ENCODE data around the gene KLHL22.
"Not testable (repeated sequence)": the region's sequence is repeated elsewhere in the genome, so short reads cannot be mapped to it uniquely, and the experiment has no call there.

Gene KLHL22, protein sequence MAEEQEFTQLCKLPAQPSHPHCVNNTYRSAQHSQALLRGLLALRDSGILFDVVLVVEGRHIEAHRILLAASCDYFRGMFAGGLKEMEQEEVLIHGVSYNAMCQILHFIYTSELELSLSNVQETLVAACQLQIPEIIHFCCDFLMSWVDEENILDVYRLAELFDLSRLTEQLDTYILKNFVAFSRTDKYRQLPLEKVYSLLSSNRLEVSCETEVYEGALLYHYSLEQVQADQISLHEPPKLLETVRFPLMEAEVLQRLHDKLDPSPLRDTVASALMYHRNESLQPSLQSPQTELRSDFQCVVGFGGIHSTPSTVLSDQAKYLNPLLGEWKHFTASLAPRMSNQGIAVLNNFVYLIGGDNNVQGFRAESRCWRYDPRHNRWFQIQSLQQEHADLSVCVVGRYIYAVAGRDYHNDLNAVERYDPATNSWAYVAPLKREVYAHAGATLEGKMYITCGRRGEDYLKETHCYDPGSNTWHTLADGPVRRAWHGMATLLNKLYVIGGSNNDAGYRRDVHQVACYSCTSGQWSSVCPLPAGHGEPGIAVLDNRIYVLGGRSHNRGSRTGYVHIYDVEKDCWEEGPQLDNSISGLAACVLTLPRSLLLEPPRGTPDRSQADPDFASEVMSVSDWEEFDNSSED

DNA sequence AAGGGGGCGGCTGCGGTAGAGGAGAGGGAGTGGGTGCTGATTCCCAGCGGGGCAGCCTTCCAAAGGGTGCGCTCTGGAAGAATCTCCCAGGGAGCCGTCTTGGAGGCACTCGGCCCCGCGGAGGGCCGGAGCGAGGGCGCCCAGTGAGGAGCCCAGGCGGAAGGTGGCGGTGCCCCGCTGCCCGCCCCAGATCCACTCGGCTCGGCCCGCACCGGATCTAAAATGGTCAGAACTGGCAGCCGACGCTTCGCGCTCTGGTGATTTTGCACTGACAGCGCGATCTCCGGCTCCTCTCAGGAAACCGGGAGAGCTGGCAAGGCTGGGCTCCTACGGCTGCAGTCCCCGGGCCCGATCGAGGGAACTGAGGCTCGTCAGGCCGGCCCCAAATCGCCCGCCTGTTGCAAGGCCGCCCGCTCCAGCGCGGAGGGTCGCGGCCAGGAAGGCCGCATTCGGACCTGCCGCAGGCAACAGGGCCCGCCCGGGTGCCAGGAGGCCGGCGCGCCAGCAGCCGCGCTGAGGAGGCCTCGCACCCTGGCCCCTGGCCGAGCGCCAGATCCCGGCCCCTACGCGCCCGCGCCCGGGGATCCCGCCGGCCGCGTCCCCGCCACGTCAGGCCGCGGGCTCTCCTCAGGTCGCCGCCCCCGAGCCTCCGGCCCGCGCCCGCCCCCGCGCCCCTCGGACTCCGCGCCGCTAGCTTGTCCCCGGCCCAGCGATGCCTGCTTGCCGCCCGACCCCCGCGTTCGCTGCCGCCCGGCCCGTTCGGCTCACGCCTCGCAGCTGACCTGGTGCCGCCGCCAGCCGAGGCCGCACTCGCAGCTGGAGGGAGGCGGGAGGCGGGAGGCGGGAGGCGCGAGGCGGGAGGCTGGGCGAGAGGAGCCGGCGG lies at the start of gene KLHL22:
TSS of gene KLHL22 (minus strand) at position 818 of the 883 bp plus-strand sequence. CDS start 6,584 bp downstream, outside the sequence.
- intact Hi-C loops (cut with micrococcal nuclease) = loop anchor here (2.0 kb wide), 1 partner anchor 38 kb away; no protein-coding TSS in a partner anchor
- Mint-ChIP-seq H3K4me3 (peak within 1 kb of the TSS; percentile 88), H3K4me1 (ENCODE audit: low read depth) (peaks cover 46% of the 10 kb centered on the region), H3K36me3 (ENCODE audit: low read depth) (peaks cover 2% of the 10 kb centered on the region), H3K27ac (peak within 1 kb of the TSS; percentile 94), H3K9me3 (no peaks in the 10 kb centered on the region), H3K27me3 (no peaks in the 10 kb centered on the region)

DNA sequence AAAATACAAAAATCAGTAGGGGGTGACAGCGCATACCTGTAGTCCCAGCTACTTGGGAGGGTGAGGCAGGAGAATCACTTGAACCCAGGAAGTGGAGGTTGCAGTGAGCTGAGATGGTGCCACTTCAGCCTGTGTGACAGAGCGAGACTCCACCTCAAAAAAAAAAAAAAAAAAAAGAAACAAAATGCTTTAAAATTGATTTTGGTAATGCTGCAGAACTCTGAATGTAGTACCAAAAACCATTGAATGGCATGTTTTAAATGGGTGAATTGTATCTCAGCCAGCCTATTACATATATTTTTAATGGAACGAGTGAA lies 49.7 kb upstream of the KLHL22 start:
- peaks cover 28% of the 10 kb centered on the region for H3K4me1 Mint-ChIP-seq (ENCODE audit: low read depth)
- H3K9me3 Mint-ChIP-seq; H3K27me3 Mint-ChIP-seq; H3K27ac Mint-ChIP-seq; intact Hi-C loops (cut with micrococcal nuclease); H3K4me3 Mint-ChIP-seq: not testable (repeated sequence)
- H3K36me3 Mint-ChIP-seq (ENCODE audit: low read depth) = peaks cover 69% of the 10 kb centered on the region

DNA sequence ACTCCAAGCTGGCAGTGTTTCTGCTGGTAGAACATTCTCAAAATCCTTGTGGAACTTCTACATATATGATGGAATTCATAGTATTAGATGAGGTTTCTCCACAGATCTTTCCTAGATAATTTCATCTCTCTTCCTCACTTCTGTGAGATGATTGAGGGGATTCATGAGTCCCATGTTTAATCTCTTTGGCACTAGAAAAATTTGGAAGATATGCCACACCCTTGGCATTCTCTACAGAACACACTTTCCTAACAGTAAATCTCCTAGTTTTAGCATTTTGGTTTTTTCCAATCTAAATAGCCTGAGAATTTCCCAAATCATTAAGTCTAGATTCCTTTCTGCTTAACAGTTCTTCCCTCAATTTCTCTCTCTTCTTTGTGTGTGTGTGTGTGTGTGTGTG lies 47.1 kb upstream of the KLHL22 start:
- H3K4me3 Mint-ChIP-seq = no peak overlapping the region

DNA sequence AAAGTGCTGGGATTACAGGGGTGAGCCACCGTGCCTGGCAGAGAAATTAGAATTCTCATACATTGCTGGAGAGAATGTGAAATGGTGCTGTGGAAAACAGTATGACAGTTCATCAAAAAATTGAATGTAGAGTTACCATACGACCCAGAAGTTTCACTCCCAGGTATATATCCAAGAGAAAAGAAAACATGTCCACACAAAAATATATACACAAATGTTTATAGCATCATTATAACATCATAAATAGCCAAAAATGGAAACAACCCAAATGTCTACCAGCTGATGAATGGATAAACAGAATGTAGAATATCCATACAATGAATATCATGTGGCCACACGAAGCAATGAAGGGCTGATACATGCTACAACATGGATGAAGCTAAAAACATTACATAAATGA lies 46.5 kb upstream of the KLHL22 start:
- Mint-ChIP-seq H3K4me3 (no peak overlapping the region), H3K36me3 (ENCODE audit: low read depth) (peaks cover 96% of the 10 kb centered on the region), H3K27ac (no peak overlapping the region), H3K9me3 (no peaks in the 10 kb centered on the region), H3K4me1 (ENCODE audit: low read depth) (peaks cover 4% of the 10 kb centered on the region), H3K27me3 (no peaks in the 10 kb centered on the region)
- intact Hi-C loops (cut with micrococcal nuclease) = no loop called here

More for the DNA sequence above, 47.1 kb upstream of the KLHL22 start:
- H3K4me1 Mint-ChIP-seq (ENCODE audit: low read depth) = peaks cover 4% of the 10 kb centered on the region
- H3K27me3 Mint-ChIP-seq = no peaks in the 10 kb centered on the region
- no peaks in the 10 kb centered on the region for H3K9me3 Mint-ChIP-seq
- H3K36me3 Mint-ChIP-seq (ENCODE audit: low read depth) = peaks cover 89% of the 10 kb centered on the region
- no peak overlapping the region for H3K27ac Mint-ChIP-seq
- intact Hi-C loops (cut with micrococcal nuclease) = no loop called here

DNA sequence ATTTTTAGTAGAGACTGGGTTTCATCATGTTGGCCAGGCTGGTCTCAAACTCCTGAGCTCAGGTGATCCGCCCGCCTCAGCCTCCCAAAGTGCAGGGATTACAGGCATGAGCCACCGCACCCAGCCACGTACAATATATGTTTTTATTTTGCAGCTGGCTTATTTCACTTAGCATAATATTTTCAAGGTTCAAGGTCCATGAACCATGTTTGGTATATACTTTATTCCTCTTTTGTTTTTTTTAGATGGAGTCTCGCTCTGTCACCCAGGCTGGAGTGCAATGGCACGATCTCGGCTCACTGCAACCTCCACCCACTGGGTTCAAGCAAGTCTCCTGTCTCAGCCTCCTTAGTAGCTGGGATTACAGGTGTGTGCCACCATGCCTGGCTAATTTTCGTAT lies 43.3 kb upstream of the KLHL22 start:
- Mint-ChIP-seq H3K36me3 (ENCODE audit: low read depth) (peaks cover 86% of the 10 kb centered on the region), H3K4me1 (ENCODE audit: low read depth) (peaks cover 16% of the 10 kb centered on the region)
- intact Hi-C loops (cut with micrococcal nuclease); H3K4me3 Mint-ChIP-seq; H3K9me3 Mint-ChIP-seq; H3K27me3 Mint-ChIP-seq; H3K27ac Mint-ChIP-seq: not testable (repeated sequence)

DNA sequence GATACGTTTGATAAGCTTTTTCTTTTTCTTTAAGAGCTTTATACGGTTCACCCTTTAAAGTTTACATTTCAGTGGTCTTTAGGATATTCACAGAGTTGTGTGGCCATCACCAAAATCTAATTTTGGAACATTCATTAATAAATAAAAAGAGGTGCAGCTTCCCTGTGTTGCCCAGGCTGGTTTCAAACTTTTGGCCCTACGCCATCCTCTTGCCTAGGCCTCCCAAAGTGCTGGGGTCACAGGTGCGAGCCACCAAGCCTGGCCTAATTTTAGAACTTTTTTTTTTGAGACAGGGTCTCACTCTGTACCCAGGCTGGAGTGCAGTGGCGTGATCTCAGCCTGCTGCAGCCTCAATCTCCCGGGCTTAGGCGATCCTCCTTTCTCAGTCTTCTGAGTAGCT lies 42.4 kb upstream of the KLHL22 start:
- intact Hi-C loops (cut with micrococcal nuclease) = no loop called here
- H3K27me3 Mint-ChIP-seq = no peaks in the 10 kb centered on the region
- no peak overlapping the region for H3K4me3 Mint-ChIP-seq
- H3K27ac Mint-ChIP-seq = no peak overlapping the region
- no peaks in the 10 kb centered on the region for H3K9me3 Mint-ChIP-seq
- H3K4me1 Mint-ChIP-seq (ENCODE audit: low read depth) = peaks cover 25% of the 10 kb centered on the region
- peaks cover 82% of the 10 kb centered on the region for H3K36me3 Mint-ChIP-seq (ENCODE audit: low read depth)

DNA sequence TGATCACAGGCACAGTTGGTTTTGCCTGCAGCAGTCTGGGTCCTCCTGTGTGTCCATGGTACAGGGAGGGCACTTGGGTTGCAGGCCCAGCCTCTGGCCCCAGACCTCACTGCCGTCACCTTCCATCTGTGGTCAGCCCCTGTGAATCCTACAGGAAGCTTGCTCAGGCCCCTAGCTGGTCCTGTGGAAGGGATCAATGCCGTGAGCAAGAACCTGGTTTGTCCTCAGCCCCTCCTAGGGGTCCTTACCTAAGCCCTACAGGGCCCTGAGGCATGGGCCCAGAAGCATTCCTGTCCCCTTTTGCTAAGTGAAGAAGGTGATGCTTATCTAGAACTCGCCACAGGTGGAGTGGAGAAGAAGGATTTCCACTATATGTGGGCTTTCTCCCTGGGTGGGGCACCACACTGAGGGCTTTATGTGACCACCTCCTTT lies 41.7 kb upstream of the KLHL22 start:
- no peaks in the 10 kb centered on the region for H3K27me3 Mint-ChIP-seq
- peaks cover 31% of the 10 kb centered on the region for H3K4me1 Mint-ChIP-seq (ENCODE audit: low read depth)
- H3K4me3 Mint-ChIP-seq = no peak overlapping the region
- no peak overlapping the region for H3K27ac Mint-ChIP-seq
- intact Hi-C loops (cut with micrococcal nuclease) = no loop called here
- no peaks in the 10 kb centered on the region for H3K9me3 Mint-ChIP-seq
- H3K36me3 Mint-ChIP-seq (ENCODE audit: low read depth) = peaks cover 79% of the 10 kb centered on the region

DNA sequence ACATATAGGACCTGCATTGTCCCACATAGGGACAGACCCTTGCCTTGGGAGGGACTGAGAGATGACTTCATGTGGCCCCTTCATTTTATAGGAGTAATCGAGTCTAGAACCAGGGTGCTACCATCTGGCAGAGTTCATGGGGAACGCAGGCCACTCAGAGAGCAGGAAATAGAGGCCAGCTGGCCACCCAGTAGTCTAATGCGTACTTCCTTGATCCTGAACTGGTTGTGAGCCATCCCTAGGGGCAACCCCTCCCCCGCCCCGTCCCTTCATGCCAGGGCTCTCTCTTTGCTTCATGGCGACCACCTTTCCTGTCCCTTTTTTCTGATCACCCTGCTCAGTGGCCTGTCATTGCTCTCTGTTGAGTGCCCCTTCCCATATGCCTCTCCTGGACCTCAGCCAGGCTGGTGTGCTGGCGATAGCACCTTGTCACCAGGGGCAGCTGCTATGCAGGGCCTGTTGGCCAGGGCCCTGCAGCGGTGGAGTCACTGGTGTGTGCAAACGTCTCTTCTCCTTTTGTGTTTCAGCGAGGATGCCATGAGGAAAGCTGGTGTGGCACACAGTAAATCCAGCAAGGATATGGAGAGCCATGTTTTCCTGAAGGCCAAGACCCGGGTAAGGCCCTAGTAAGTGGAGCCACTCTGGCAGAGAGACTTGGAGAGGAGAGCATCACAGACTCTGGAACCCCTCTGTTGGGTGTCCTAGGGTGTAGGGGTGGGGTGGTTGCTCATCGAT lies 41.2 kb upstream of the KLHL22 start:
- Mint-ChIP-seq H3K27ac (no peak overlapping the region), H3K36me3 (ENCODE audit: low read depth) (peaks cover 79% of the 10 kb centered on the region), H3K4me3 (no peak overlapping the region), H3K4me1 (ENCODE audit: low read depth) (peaks cover 37% of the 10 kb centered on the region), H3K27me3 (no peaks in the 10 kb centered on the region), H3K9me3 (no peaks in the 10 kb centered on the region)
- intact Hi-C loops (cut with micrococcal nuclease) = no loop called here

DNA sequence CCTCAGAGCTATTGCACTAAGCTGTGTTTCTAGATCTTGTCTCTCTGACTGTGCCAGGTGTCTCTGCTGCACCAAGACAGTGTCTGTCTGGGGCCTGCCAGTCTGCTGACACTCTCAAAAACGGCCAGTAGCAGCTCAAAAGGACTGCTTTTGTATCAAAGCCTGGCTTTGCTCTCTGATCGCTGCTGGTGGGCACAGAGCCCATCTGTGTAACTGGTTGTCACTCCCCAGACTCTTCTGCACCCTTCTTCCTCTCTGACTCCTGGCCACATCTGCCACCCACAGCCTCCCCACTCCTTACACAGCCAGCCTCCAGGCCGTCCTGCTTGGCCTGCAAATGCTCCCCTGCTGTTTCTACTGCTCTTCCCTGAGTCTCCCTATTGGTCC lies 38.3 kb upstream of the KLHL22 start:
- H3K4me3 Mint-ChIP-seq = no peak overlapping the region
- H3K4me1 Mint-ChIP-seq (ENCODE audit: low read depth) = peaks cover 57% of the 10 kb centered on the region
- peak overlapping the region; percentile 46 for H3K27ac Mint-ChIP-seq
- no peaks in the 10 kb centered on the region for H3K27me3 Mint-ChIP-seq
- intact Hi-C loops (cut with micrococcal nuclease) = no loop called here
- peaks cover 70% of the 10 kb centered on the region for H3K36me3 Mint-ChIP-seq (ENCODE audit: low read depth)
- H3K9me3 Mint-ChIP-seq = no peaks in the 10 kb centered on the region

DNA sequence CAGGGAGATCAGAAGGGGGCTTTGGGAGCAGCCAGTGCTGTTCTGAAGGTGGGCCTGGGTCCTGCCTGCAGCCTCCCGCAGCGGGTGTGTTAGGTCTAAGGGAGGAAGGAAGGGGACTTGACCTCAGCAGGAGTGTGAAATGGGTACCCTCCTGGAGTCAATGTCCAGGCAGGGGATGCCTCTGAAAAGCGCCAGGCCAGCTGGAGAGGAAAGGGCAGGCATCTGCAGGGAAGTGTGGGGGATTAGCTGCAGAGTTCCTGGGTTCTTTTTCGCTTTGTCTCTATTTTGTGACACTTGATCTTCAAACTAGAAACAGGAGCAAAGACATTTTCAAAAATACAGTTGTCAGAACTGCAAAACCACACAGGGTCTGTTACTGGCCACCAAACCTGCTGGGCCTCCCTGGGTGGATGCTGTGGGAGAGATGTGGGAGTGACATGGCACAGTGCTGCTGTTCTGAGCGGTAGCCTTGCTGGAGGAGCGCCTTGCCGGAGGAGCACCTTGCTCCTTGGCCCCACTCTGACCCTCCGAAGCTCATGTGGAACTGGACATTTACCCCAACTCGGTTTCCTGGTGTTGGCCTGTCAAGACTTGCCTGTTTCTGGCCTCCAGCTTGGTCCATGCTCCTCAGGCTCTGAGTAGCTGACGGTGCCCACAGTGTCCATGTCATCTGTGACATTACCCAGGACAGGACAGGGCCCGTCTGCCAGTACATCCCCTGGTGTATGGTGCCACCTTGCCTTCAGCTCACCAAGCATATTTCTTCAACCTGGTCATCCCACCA lies 37.7 kb upstream of the KLHL22 start:
- H3K27me3 Mint-ChIP-seq = no peaks in the 10 kb centered on the region
- H3K36me3 Mint-ChIP-seq (ENCODE audit: low read depth) = peaks cover 70% of the 10 kb centered on the region
- H3K4me3 Mint-ChIP-seq = no peak overlapping the region
- H3K9me3 Mint-ChIP-seq = no peaks in the 10 kb centered on the region
- peak overlapping the region; percentile 46 for H3K27ac Mint-ChIP-seq
- H3K4me1 Mint-ChIP-seq (ENCODE audit: low read depth) = peaks cover 63% of the 10 kb centered on the region
- intact Hi-C loops (cut with micrococcal nuclease) = no loop called here

DNA sequence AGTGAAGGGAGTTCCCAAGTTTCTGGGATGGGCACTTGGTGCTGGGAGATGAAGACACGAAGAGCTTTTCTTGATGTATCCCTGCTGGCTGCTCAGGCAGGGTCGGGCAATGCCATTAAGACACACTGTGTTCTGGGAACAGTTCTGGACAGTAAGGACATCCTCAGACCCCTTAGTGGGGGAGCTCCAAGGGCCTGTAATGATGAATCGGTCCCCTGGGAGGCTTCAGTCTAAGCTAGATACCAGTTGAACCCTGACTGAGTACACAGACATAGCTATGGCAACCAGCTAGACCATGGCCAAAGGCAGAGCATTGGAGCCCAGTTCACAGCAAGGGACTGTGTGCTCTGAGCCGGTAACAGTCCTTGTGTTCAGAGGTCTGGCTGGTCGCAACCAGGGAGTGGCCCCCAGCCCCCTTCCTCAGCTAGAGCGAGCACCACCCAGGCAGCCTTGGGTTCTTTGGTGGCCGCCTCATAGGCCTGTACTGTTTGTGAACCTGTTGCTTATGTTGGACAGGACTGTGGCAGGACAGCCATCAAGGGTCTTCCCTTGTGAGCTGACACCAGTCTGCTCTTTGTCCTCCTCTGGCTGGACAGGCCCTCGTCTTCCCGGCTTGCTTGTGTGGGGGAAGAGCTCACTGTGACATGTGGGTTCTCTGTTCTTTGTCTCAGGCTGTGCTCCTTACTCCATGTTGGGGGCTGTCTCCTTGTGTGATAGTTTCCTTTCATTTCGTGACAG lies 36.8 kb upstream of the KLHL22 start:
- Mint-ChIP-seq H3K4me3 (no peak overlapping the region), H3K4me1 (ENCODE audit: low read depth) (peaks cover 69% of the 10 kb centered on the region)
- intact Hi-C loops (cut with micrococcal nuclease) = no loop called here

DNA sequence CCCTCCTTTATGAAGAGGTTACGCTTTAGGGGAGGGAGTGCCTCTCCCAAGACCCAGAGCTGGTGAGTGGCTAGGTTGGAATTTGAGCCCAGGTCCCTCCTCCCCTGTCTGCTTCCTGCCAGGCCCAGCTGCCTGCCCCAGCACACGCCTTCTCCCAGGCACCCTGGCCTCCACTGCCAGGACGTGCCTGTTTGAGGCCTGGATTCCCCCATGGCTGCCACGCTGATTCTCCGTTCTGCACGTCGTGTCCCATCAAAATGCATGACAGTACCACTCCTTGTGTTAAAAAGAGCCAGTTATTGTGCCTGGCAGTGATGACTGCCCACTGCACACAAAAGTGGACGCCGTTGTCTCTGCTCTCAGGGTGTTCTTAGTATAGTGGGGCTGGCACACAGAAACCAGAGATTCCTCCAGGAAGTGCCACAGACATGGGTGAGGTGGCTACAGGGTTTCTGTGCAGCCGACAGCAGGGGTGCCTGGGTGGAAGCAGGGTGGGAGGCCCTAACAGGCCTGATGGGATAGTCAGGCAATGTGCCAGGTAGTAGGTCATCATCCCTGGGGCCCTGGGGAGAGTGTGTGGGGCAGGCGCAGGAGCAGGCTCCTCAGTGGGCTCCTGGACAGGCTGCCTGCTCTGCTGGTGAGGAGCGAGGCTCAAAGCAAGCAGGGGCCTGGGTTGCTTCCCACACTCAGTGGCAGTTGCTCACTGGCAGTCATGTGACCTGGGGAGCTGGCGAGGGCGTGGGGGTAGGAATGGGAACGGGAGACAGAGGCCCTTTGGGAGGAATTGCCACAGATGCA lies 36.0 kb upstream of the KLHL22 start:
- intact Hi-C loops (cut with micrococcal nuclease) = no loop called here
- peaks cover 70% of the 10 kb centered on the region for H3K36me3 Mint-ChIP-seq (ENCODE audit: low read depth)
- no peaks in the 10 kb centered on the region for H3K27me3 Mint-ChIP-seq
- peak overlapping the region; percentile 47 for H3K27ac Mint-ChIP-seq
- peaks cover 73% of the 10 kb centered on the region for H3K4me1 Mint-ChIP-seq (ENCODE audit: low read depth)
- H3K9me3 Mint-ChIP-seq = no peaks in the 10 kb centered on the region
- H3K4me3 Mint-ChIP-seq = no peak overlapping the region

More for the DNA sequence above, 36.8 kb upstream of the KLHL22 start:
- Mint-ChIP-seq H3K27me3 (no peaks in the 10 kb centered on the region), H3K27ac (peak overlapping the region; percentile 47), H3K9me3 (no peaks in the 10 kb centered on the region), H3K36me3 (ENCODE audit: low read depth) (peaks cover 70% of the 10 kb centered on the region)

Data from dendritic cell treated with granulocyte-macrophage colony-stimulating factor and Interleukin-4, amounts not matched to agents 40 ng/mL and 50 ng/mL, for 4 days (primary cell).